ENCODE results near the gene RAB36.

- TF ChIP-seq POLR2A (IDR thresholded peaks at IDR 0.05) (no peak), CTCF (IDR thresholded peaks at IDR 0.05) (no peak)
Observed at GRCh38 chr22:23161574-23161973, 16.3 kb downstream of the RAB36 start.
